GM13977 (cell line): Measurements from ENCODE around the gene MPHOSPH6.
"Not testable (repeated sequence)": the region's sequence is repeated elsewhere in the genome, so short reads cannot be mapped to it uniquely, and the experiment has no call there.

Experiments
- DNase-seq: peaks from one replicate; pipeline ENCODE4 v3.0.0; 2012; ENCODE audit warnings: low spot score
- in situ Hi-C: fragments of 300-500 bp; cut with MboI; formaldehyde crosslinking; loops from one replicate; pipeline ENCODE4 v1.12.0; 2022; ENCODE audit warnings: low sequenced_read_pairs, low pct_unique_long_range_greater_than_20kb, mixed read lengths, inconsistent platforms; ENCODE audit not compliant: unreplicated experiment
- TF ChIP-seq, protein P1 (sequence below): IDR thresholded peaks from 2 replicates; pipeline ENCODE4 v1.5.1; 2012; ENCODE audit warnings: mild to moderate bottlenecking, control low read depth; ENCODE audit not compliant: insufficient read depth; ENCODE audit errors: extremely low read depth, missing control alignments

Gene MPHOSPH6

DNA sequence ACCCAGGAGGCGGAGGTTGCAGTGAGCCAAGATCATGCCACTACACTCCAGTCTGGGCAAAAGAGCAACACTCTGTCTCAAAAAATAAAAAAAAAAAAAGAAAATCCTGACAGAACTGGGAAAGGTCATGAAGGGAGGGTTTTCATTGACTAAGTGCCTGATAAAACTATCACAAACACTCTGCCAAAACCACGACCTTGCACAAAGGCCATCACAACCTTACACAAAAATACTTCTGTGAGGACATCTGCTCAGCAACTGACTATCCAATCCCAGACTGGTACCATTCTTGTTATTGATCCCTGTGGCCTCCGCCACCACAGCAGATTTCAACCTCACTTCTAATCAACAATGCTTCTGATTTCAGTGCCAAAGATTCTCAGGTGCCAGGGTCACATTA, 40.1 kb downstream of the MPHOSPH6 start:
- in situ Hi-C loops = no loop called here

DNA sequence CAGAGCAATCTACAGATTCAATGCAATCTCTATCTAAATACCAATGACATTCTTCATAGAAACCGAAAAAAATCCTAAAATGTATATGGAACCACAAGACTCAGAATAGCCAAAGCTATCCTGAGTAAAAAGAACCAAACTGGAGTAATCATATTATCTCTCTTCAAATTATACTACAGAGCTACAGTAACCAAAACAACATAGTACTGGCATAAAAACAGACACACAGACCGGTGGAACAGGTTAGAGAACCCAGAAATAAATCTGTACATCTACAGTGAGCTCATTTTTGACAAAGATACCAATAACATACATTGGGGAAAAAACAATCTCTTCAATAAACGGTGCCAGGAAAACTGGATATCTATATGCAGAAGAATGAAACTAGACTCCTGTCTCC, 45.4 kb downstream of the MPHOSPH6 start:
- DNase-seq = no peak
- in situ Hi-C loops = no loop called here
- TF ChIP-seq, protein P1, sequence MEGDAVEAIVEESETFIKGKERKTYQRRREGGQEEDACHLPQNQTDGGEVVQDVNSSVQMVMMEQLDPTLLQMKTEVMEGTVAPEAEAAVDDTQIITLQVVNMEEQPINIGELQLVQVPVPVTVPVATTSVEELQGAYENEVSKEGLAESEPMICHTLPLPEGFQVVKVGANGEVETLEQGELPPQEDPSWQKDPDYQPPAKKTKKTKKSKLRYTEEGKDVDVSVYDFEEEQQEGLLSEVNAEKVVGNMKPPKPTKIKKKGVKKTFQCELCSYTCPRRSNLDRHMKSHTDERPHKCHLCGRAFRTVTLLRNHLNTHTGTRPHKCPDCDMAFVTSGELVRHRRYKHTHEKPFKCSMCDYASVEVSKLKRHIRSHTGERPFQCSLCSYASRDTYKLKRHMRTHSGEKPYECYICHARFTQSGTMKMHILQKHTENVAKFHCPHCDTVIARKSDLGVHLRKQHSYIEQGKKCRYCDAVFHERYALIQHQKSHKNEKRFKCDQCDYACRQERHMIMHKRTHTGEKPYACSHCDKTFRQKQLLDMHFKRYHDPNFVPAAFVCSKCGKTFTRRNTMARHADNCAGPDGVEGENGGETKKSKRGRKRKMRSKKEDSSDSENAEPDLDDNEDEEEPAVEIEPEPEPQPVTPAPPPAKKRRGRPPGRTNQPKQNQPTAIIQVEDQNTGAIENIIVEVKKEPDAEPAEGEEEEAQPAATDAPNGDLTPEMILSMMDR = no peak

More for the DNA sequence above, 40.1 kb downstream of the MPHOSPH6 start:
- TF ChIP-seq, protein P1 = no peak
- no peak for DNase-seq

DNA sequence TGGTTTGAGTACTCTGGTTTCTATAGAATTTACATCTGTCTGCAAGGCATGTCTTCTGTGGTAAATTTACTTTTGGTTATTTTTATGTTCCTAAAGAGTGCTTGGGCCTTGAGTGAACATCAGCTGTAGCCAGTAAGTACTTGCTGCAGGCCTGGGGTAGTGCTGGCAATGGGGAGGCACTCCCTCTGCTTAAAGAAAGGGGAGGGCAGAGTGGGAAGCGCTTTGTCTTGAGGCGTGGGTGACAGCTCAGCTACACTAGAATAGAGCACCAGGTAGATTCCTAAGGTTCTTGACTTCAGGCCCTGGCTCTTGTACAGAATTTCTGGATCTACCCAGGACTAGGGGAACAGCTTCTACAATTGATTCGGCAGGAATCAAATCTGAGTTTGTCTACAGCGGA, 50.6 kb downstream of the MPHOSPH6 start:
- in situ Hi-C loops = no loop called here
- TF ChIP-seq, protein P1 = no peak
- no peak for DNase-seq

DNA sequence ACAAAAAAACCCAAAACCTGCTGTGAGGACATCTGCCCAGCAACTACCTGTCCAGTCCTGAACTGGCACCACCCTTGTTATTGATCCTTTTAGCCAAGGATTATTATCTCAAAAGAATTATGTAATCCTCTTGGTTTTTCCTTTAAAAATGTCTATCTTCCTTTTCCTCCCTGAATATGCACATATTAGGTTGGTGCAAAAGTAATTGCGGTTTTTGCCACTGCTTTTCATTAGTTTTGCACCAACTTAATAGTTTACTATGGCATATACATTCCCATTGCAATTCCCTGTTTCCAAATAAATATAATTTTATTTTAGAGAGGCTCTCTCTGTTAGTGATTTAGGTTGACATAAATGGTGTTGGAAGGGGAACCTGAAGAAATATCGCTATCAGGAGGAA, 51.3 kb downstream of the MPHOSPH6 start:
- in situ Hi-C loops = no loop called here
- TF ChIP-seq, protein P1 = no peak
- no peak for DNase-seq

DNA sequence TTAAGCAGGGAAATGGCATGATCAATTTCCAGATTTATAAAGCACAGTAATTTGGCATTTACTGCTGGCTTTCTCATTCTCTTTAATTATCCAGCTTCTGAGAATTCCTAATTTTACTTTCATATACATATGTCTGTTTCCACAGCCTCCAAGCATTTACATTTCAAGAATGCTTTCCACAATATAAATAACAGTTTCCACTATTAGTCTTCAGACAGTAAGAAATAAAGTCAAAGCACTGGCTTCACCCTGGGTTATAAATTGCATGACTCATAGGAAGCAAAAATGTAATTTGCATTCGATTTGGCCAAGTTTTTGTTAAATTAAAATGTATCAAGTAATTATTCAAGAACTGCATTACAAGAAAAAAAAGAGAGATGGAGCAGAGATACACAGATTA, 53.5 kb downstream of the MPHOSPH6 start:
- DNase-seq = no peak
- in situ Hi-C loops = no loop called here
- TF ChIP-seq, protein P1 = no peak

DNA sequence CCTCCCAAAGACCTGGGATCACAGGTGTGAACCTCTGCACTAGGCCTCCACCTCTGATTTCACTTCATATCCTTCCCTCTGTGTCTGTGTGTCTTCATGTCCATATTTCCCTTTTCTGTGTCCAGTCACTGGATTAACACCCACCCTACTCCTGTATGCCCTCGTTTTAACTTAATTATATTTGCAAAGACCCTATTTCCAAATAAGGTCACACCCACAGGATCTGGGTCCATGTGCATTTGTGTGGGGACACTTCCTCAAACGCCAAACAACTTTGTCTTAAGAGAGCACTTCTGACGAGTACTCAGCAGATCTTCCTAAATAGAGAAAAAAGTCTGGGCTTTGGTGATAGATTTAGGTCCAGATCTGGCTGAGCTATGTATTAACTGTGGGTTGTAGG, 56.3 kb downstream of the MPHOSPH6 start:
- no peak for DNase-seq
- TF ChIP-seq, protein P1 = no peak
- in situ Hi-C loops = no loop called here

DNA sequence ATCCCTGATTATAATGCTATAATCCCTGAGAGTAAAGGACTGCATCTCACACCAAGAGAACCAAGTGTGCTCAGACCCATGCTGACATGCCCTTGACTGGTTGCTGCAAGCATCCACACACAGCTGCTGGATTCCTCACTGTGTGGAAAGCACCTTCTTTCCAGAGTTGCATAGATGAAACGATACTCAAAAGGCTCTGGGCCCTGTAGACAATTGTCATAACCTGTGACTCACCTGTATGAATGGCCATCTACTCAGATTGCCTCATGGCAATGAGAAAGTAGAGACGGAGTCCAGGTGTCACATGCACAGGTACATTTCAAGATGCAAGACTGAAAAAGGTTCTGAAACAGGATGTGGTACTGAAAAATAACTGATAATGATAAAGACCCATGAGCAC, 58.1 kb downstream of the MPHOSPH6 start:
- DNase-seq = no peak
- in situ Hi-C loops = no loop called here
- TF ChIP-seq, protein P1 = no peak

DNA sequence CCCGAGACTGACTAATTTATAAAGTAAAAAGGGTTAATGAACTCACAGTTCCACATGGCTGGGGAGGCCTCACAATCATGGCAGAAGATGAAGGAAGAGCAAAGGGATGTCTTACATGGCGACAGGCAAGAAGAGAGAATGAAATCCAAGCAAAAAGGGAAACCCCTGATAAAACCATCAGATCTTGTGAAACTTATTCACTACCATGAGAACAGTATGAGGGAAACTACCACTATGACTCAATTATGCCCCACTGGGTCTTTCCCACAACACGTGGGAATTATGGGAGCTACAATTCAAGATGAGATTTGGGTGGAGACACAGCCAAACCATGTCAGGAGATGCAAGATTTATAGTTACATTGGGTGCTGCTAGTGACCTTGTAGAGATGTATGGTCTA, 60.8 kb downstream of the MPHOSPH6 start:
- DNase-seq, in situ Hi-C loops: not testable (repeated sequence)
